Ureter (tissue), 1 donor: ENCODE data around the gene SLC22A7. TPM values are rescaled to one million over a fixed set of nuclear protein-coding genes. Genes with fewer than 3 reads are reported as not detected.

Experiments used
- DNase-seq: peaks from one replicate; pipeline ENCODE4 v3.0.0-alpha.2; 2020; ENCODE audit warnings: low spot score
- total RNA-seq: library from RNA; stranded (reverse); gene quantifications from one replicate; pipeline ENCODE4 v1.2.4, GENCODE V29; 2023
- donor health status: DM: yes; HTN: yes; CAD: no.

Gene SLC22A7
- not detected for total RNA-seq

GRCh38 chr6:43297644-43298564 is at the start of gene SLC22A7:
Gene SLC22A7, plus strand, starts transcription at chr6:43298260. Its CDS starts 99 bp downstream, at chr6:43298359.
- DNase-seq: no peak

GRCh38 chr6:43248791-43249190 is 49.3 kb upstream of the SLC22A7 start:
- DNase-seq: no peak

GRCh38 chr6:43250992-43251373 is 47.1 kb upstream of the SLC22A7 start:
- DNase-seq: no peak

GRCh38 chr6:43253401-43253800 is 44.7 kb upstream of the SLC22A7 start:
- DNase-seq: no peak

- DNase-seq: no peak
These were observed 43.8 kb upstream of the SLC22A7 start for GRCh38 chr6:43254138-43254817.

GRCh38 chr6:43254846-43255245 is 43.2 kb upstream of the SLC22A7 start:
- no peak for DNase-seq

GRCh38 chr6:43255408-43256054 is 42.5 kb upstream of the SLC22A7 start:
- no peak for DNase-seq

GRCh38 chr6:43256670-43257366 is 41.2 kb upstream of the SLC22A7 start:
- DNase-seq: no peak

- no peak for DNase-seq
These were observed 40.5 kb upstream of the SLC22A7 start for GRCh38 chr6:43257367-43258145.

- no peak for DNase-seq
These were observed 39.9 kb upstream of the SLC22A7 start for GRCh38 chr6:43258180-43258579.

- DNase-seq: no peak
These were observed 39.0 kb upstream of the SLC22A7 start for GRCh38 chr6:43258807-43259686.

GRCh38 chr6:43260791-43261190 is 37.3 kb upstream of the SLC22A7 start:
- DNase-seq: no peak

- no peak for DNase-seq
These were observed 36.9 kb upstream of the SLC22A7 start for GRCh38 chr6:43261198-43261597.

GRCh38 chr6:43262000-43262779 is 35.9 kb upstream of the SLC22A7 start:
- no peak for DNase-seq

GRCh38 chr6:43262780-43263313 is 35.2 kb upstream of the SLC22A7 start:
- no peak for DNase-seq

GRCh38 chr6:43263314-43264178 is 34.5 kb upstream of the SLC22A7 start:
- DNase-seq: peak; percentile 83

- DNase-seq: no peak
These were observed 33.4 kb upstream of the SLC22A7 start for GRCh38 chr6:43264599-43265145.

GRCh38 chr6:43265564-43265963 is 32.5 kb upstream of the SLC22A7 start:
- no peak for DNase-seq
